Vagina (tissue), 2 donors: ENCODE results near the gene CALML4.

Source experiments
- CTCF ChIP-seq, 3 experiments: fragments of 450-650 bp in 2 of 3; fragments of 200-600 bp in 1 of 3; sonication (generic) in 1 of 3; IDR thresholded peaks; one replicate each; pipeline ENCODE4 v1.5.1; 2017 to 2019; ENCODE audit warnings: antibody characterized with exemption in 3 of 3, mild to moderate bottlenecking in 2 of 3, moderate library complexity in 2 of 3
- POLR2A ChIP-seq, 2 donors: fragments of 450-650 bp; IDR thresholded peaks; one replicate each; pipeline ENCODE4 v1.6.1; 2017; ENCODE audit warnings: antibody characterized with exemption in 2 of 2, mild to moderate bottlenecking in 2 of 2, moderate library complexity in 2 of 2
- POLR2AphosphoS5 ChIP-seq, 2 donors: sonication (generic); formaldehyde crosslinking; IDR thresholded peaks; one replicate each; pipeline ENCODE4 v1.9.0; 2017; ENCODE audit warnings: antibody characterized with exemption in 2 of 2, mild to moderate bottlenecking in 2 of 2, low read depth in 1 of 2; ENCODE audit not compliant: insufficient read depth in 1 of 2

DNA sequence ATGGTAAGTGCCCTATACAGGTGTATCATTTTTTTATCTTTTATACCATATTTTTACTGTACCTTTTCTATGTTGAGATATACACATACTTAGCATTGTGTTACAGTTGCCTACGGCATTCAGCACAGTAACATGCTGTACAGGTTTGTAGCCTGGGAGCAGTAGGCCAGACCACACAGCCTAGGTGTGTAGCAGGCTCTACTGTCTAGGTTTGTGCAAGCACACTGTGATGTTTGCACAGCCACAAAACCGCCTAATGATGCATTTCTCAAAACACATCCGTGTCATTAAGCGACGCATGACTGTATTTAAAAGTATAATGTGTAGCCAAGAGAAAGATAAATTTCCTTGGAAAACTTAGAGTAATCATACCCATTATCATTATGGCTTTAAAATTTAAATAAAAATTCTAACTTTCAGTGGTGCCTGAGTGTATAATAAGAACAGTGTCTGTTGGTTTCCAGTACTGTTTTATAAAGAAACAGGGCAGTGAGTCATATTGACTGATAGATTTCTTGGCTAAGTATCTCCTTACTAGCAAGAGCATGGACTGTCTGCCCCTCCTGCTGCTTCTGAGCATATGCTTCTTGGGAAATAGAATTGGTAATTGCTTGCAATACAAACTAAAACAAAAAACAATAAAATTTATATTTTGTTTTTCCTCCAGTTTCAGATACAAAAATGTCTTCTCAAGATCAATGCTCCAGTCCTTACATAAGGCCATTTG, 18.3 kb downstream of the CALML4 start:
- TF ChIP-seq CTCF (IDR thresholded peaks at IDR 0.05), result no peak
- TF ChIP-seq POLR2A (IDR thresholded peaks at IDR 0.05), result no peak
- no peak for TF ChIP-seq POLR2AphosphoS5 (IDR thresholded peaks at IDR 0.05; ENCODE audit: insufficient read depth in 1 of 2, low read depth in 1 of 2)
